A549 (cell line): ENCODE results near the gene TMEM59L.

Experiments
- CEBPB ChIP-seq, 2 experiments: fragments of >200 bp in 1 of 2; sonication (Bioruptor Twin) in 1 of 2; formaldehyde crosslinking in 1 of 2; IDR thresholded peaks; 2 replicates each; pipeline ENCODE4 v1.6.1; 2012 to 2016
- EHMT2 ChIP-seq: fragments of 200-600 bp; sonication (generic); IDR thresholded peaks from 2 replicates; pipeline ENCODE4 v1.6.1; 2016; ENCODE audit warnings: antibody characterized with exemption, low read depth, mild to moderate bottlenecking, moderate library complexity
- HOXA7 ChIP-seq: fragments of 250-450 bp; sonication (Bioruptor Pico); IDR thresholded peaks from 2 replicates; pipeline ENCODE4 v1.5.0; 2020; ENCODE audit warnings: mild to moderate bottlenecking, moderate library complexity
- MAFK ChIP-seq: fragments of 450-650 bp; IDR thresholded peaks from 2 replicates; pipeline ENCODE4 v1.6.1; 2014; ENCODE audit not compliant: partially characterized antibody
- MAZ ChIP-seq: fragments of 150-350 bp; IDR thresholded peaks from 2 replicates; pipeline ENCODE4 v1.6.1; 2014; ENCODE audit warnings: antibody characterized with exemption, low read depth, low read length, borderline replicate concordance
- POLR2A ChIP-seq: IDR thresholded peaks from 2 replicates; pipeline ENCODE4 v1.6.1; 2012; ENCODE audit warnings: mild to moderate bottlenecking, low read length
- RCOR1 ChIP-seq: fragments of 150-350 bp; IDR thresholded peaks from 2 replicates; pipeline ENCODE4 v1.6.1; 2014; ENCODE audit warnings: antibody characterized with exemption, low read length, low read depth
- TF ChIP-seq, protein P1 (sequence below): fragments of >200 bp; sonication (Bioruptor Twin); formaldehyde crosslinking; IDR thresholded peaks from 3 replicates; pipeline ENCODE4 v1.5.1; 2016
- TF ChIP-seq, protein P2 (sequence below): IDR thresholded peaks from 2 replicates; pipeline ENCODE4 v1.6.1; 2012; ENCODE audit warnings: low read depth, borderline replicate concordance
- TF ChIP-seq, protein P3 (sequence below): fragments of 450-650 bp; IDR thresholded peaks from 2 replicates; pipeline ENCODE4 v1.6.1; 2014; ENCODE audit warnings: antibody characterized with exemption
- TF ChIP-seq, protein P4 (sequence below): fragments of 250-450 bp; sonication (Bioruptor Pico); IDR thresholded peaks from 2 replicates; pipeline ENCODE4 v1.5.0; 2021; ENCODE audit warnings: mild to moderate bottlenecking, moderate library complexity, borderline replicate concordance

DNA sequence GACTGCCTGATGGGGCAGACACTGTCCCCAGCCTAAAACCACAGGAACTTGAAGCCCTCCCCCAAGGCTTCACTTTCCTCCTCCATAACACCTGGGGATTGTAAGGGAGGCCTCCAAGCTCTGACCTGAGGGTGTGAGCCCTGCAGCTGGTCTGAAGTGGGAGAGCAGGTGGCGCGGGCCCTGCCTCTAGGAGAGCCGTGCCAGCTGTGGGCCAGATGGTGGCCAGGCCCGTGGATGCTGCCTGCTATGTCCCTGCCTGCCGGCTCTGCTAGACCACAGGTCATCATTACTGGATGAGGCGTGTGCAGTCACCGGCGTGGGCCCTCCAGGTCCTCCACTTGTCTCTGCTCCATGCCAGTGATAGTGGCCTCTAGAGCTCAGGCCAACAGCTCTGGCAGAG is 20.7 kb downstream of the TMEM59L start:
- TF ChIP-seq, protein P1, sequence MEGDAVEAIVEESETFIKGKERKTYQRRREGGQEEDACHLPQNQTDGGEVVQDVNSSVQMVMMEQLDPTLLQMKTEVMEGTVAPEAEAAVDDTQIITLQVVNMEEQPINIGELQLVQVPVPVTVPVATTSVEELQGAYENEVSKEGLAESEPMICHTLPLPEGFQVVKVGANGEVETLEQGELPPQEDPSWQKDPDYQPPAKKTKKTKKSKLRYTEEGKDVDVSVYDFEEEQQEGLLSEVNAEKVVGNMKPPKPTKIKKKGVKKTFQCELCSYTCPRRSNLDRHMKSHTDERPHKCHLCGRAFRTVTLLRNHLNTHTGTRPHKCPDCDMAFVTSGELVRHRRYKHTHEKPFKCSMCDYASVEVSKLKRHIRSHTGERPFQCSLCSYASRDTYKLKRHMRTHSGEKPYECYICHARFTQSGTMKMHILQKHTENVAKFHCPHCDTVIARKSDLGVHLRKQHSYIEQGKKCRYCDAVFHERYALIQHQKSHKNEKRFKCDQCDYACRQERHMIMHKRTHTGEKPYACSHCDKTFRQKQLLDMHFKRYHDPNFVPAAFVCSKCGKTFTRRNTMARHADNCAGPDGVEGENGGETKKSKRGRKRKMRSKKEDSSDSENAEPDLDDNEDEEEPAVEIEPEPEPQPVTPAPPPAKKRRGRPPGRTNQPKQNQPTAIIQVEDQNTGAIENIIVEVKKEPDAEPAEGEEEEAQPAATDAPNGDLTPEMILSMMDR, result no peak
- TF ChIP-seq HOXA7 (no peak), MAFK (no peak), POLR2A (no peak), CEBPB (IDR thresholded peaks at IDR 0.05) (no peak), EHMT2 (no peak), RCOR1 (no peak), MAZ (no peak)
- TF ChIP-seq, protein P2, sequence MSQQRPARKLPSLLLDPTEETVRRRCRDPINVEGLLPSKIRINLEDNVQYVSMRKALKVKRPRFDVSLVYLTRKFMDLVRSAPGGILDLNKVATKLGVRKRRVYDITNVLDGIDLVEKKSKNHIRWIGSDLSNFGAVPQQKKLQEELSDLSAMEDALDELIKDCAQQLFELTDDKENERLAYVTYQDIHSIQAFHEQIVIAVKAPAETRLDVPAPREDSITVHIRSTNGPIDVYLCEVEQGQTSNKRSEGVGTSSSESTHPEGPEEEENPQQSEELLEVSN, result no peak
- TF ChIP-seq, protein P3, sequence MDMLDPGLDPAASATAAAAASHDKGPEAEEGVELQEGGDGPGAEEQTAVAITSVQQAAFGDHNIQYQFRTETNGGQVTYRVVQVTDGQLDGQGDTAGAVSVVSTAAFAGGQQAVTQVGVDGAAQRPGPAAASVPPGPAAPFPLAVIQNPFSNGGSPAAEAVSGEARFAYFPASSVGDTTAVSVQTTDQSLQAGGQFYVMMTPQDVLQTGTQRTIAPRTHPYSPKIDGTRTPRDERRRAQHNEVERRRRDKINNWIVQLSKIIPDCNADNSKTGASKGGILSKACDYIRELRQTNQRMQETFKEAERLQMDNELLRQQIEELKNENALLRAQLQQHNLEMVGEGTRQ, result no peak
- TF ChIP-seq, protein P4, sequence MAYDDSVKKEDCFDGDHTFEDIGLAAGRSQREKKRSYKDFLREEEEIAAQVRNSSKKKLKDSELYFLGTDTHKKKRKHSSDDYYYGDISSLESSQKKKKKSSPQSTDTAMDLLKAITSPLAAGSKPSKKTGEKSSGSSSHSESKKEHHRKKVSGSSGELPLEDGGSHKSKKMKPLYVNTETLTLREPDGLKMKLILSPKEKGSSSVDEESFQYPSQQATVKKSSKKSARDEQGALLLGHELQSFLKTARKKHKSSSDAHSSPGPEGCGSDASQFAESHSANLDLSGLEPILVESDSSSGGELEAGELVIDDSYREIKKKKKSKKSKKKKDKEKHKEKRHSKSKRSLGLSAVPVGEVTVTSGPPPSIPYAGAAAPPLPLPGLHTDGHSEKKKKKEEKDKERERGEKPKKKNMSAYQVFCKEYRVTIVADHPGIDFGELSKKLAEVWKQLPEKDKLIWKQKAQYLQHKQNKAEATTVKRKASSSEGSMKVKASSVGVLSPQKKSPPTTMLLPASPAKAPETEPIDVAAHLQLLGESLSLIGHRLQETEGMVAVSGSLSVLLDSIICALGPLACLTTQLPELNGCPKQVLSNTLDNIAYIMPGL (CRISPR knock-in tag), result no peak
